Karpas-422 (cell line): ENCODE data around the gene GTF3C5. TPM values are rescaled to one million over a fixed set of nuclear protein-coding genes. Genes with fewer than 3 reads are reported as not detected.
"Not testable (repeated sequence)": the region's sequence is repeated elsewhere in the genome, so short reads cannot be mapped to it uniquely, and the experiment has no call there.

Experiments
- DNase-seq: peaks from one replicate; pipeline ENCODE4 v3.0.0-alpha.2; 2015
- H2AFZ ChIP-seq: fragments of 200-600 bp; sonication (generic); 2 replicates; pipeline ENCODE4 v1.6.1; 2014; ENCODE audit warnings: antibody characterized with exemption, low read length, mixed read lengths
- H3K27ac ChIP-seq: fragments of 200-600 bp; sonication (generic); 2 replicates; pipeline ENCODE4 v1.5.1; 2014; ENCODE audit warnings: mild to moderate bottlenecking, low read length, moderate library complexity
- H3K27me3 ChIP-seq: fragments of 200-600 bp; sonication (generic); 2 replicates; pipeline ENCODE4 v1.6.1; 2014; ENCODE audit warnings: low read length, mixed read lengths
- H3K36me3 ChIP-seq: fragments of 200-600 bp; sonication (generic); 2 replicates; pipeline ENCODE4 v1.6.1; 2014; ENCODE audit warnings: low read length, mixed read lengths; ENCODE audit not compliant: insufficient read depth
- H3K4me1 ChIP-seq: fragments of 200-600 bp; sonication (generic); 2 replicates; pipeline ENCODE4 v1.6.1; 2014; ENCODE audit warnings: mild to moderate bottlenecking, low read length, mixed read lengths
- H3K4me2 ChIP-seq: fragments of 200-600 bp; sonication (generic); 2 replicates; pipeline ENCODE4 v1.6.1; 2014; ENCODE audit warnings: low read length, low read depth, mild to moderate bottlenecking; ENCODE audit not compliant: poor library complexity, severe bottlenecking
- H3K4me3 ChIP-seq: fragments of 200-600 bp; sonication (generic); 2 replicates; pipeline ENCODE4 v1.5.1; 2014; ENCODE audit warnings: mild to moderate bottlenecking, antibody characterized with exemption, low read length, mixed read lengths
- H3K79me2 ChIP-seq: fragments of 200-600 bp; sonication (generic); 2 replicates; pipeline ENCODE4 v1.6.1; 2014; ENCODE audit warnings: mild to moderate bottlenecking, low read length, mixed read lengths
- H3K9ac ChIP-seq: fragments of 200-600 bp; sonication (generic); 2 replicates; pipeline ENCODE4 v1.6.0; 2014; ENCODE audit warnings: low read length
- H3K9me2 ChIP-seq: fragments of 200-600 bp; sonication (generic), shearing (Covaris generic); replicated peaks from 2 replicates; pipeline ENCODE4 v1.6.0; 2014; ENCODE audit warnings: mild to moderate bottlenecking, low read length, moderate library complexity; ENCODE audit not compliant: insufficient read depth
- H3K9me3 ChIP-seq: fragments of 300-700, 200-600 bp; sonication (generic); 2 replicates; pipeline ENCODE4 v1.6.1; 2014; ENCODE audit warnings: low read length, mixed read lengths
- H4K20me1 ChIP-seq: fragments of 200-600 bp; sonication (generic); 2 replicates; pipeline ENCODE4 v1.6.1; 2014; ENCODE audit warnings: mild to moderate bottlenecking, antibody characterized with exemption, low read length, low read depth; ENCODE audit not compliant: insufficient read depth
- total RNA-seq: library from RNA; depleted of rRNA; stranded (reverse); fragments of >200 nt; shearing (Covaris generic); gene quantifications from 2 replicates; pipeline ENCODE4 v1.2.3, GENCODE V29; 2014; ENCODE audit warnings: low replicate concordance

GTF3C5 gene
- total RNA-seq, 1 experiment from 2014 or later: 26.8 TPM

DNA sequence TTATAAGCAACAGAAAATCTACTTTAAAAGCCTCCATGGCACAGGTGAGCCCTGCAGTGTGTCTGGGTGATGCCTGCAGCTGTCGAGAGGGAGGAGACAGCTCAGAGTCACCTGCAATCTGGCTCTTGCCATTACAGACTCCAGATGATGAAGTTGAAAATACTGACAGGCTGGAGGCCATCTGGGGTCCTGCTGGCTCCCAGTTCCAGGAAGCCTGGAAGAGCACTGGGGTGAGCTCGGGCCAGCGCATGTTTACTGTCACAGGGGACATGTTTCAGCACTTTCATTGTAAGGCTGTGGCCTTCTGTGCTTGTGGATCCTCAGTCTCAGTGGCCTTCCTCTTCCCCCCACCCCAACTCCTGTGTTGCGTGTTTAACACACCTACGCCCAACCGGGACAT is 59.4 kb downstream of the GTF3C5 start:
- Histone ChIP-seq H3K4me3 (no peak overlapping the region), H3K79me2 (no peaks in the 10 kb centered on the region), H4K20me1 (no peaks in the 10 kb centered on the region), H3K36me3 (no peaks in the 10 kb centered on the region), H3K4me1 (no peaks in the 10 kb centered on the region), H2AFZ (no peak overlapping the region), H3K4me2 (no peak overlapping the region), H3K9ac (no peak overlapping the region), H3K27ac (no peak overlapping the region), H3K9me2 (no peaks in the 10 kb centered on the region), H3K9me3 (no peaks in the 10 kb centered on the region), H3K27me3 (no peaks in the 10 kb centered on the region)
- no peak for DNase-seq

GRCh38 chr9:133090752-133091385 is 60.1 kb downstream of the GTF3C5 start:
- H3K79me2 ChIP-seq: no peaks in the 10 kb centered on the region
- no peak overlapping the region for H3K9ac ChIP-seq
- H3K9me3 ChIP-seq: no peaks in the 10 kb centered on the region
- H3K9me2 ChIP-seq: no peaks in the 10 kb centered on the region
- no peaks in the 10 kb centered on the region for H3K4me1 ChIP-seq
- no peaks in the 10 kb centered on the region for H4K20me1 ChIP-seq
- DNase-seq: no peak
- H3K36me3 ChIP-seq: no peaks in the 10 kb centered on the region; the same call in 1 of the 2 replicates
- no peaks in the 10 kb centered on the region for H3K27me3 ChIP-seq
- H3K27ac ChIP-seq: no peak overlapping the region
- H3K4me2 ChIP-seq: no peak overlapping the region
- H2AFZ ChIP-seq: no peak overlapping the region
- no peak overlapping the region for H3K4me3 ChIP-seq

DNA sequence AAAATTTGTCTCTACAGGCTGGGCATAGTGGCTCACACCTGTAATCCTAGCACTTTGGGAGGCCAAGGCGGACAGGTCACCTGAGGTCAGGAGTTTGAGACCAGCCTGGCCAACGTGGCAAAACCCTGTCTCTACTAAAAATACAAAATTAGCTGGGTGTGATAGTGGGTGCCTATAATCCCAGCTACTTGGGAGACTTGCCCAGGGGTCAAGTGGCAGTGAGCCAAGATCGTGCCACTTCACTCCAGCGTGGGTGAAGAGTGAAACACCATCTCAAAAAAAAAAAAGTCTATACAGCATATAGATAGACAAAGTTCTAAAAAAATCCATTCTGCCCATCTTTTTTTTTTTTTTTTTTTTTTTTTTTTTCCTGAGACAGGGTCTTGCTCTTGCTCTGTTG is 63.6 kb downstream of the GTF3C5 start:
- H4K20me1 ChIP-seq, H3K9me3 ChIP-seq, H3K79me2 ChIP-seq, H3K27me3 ChIP-seq, H3K9ac ChIP-seq, H3K4me2 ChIP-seq, H3K9me2 ChIP-seq, H3K27ac ChIP-seq, H2AFZ ChIP-seq, H3K4me1 ChIP-seq, DNase-seq, H3K4me3 ChIP-seq: not testable (repeated sequence)
- H3K36me3 ChIP-seq: peaks cover 27% of the 10 kb centered on the region

DNA sequence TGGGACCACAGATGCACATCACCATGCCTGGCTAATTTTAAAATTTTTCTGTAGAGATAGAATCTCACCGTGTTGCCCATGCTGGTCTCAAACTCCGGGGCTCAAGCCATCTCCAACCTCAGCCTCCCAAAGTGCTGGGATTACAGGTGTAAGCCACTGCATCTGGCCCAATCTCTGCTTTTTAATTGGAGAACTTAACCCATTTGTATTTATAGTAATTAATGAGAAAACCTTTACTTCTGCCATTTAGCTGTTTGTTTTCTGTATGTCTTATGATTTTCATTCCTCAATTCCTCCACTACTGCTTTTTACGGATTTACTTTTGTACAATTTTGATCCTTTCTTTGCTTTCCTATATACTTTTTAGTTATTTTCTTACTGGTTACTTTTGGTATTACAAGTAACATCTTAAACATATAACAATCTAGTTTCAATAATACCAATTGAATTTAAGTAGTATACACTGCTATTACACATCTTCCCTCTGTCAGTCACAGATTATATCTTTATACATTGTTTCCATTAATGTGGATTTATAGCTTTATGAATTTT is 64.1 kb downstream of the GTF3C5 start:
- Histone ChIP-seq H3K4me2 (no peak overlapping the region), H2AFZ (no peak overlapping the region), H4K20me1 (no peaks in the 10 kb centered on the region), H3K36me3 (peaks cover 32% of the 10 kb centered on the region), H3K79me2 (no peaks in the 10 kb centered on the region), H3K9ac (no peak overlapping the region), H3K4me3 (no peak overlapping the region), H3K27me3 (no peaks in the 10 kb centered on the region), H3K4me1 (no peaks in the 10 kb centered on the region), H3K9me3 (no peaks in the 10 kb centered on the region), H3K27ac (no peak overlapping the region), H3K9me2 (no peaks in the 10 kb centered on the region)
- DNase-seq: no peak

DNA sequence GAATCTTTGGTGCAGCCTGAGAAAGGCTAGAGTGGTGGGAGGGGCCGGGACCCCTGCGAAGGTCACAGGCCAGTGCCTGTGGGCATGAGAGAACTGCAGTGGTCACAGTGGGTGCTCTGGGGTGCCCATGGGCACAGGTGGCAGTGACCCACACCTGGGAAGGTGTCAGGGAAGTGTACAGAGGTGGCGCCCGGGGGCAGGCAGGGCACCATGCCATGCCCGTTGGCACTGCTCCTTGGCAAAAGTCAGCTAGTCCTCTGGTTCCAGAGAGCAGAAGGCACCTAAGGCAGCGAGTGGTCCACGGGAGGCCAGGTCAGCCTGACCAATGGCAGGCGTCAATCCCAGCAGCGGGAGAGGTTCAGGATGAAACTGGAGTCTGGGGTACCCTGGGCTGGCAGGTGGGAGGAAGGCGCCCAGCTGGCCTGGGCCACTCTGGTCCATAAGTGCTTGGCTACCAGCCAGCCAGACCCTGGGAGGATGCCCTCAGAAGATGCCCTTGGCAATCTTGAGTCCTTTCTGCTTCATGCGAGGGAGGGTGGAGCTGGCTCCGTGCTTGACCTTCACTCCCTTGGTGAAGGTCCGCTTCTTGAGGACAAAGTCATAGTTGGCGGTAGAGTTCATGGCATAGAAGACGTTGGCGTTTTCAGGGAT is 67.4 kb downstream of the GTF3C5 start:
- Histone ChIP-seq H3K4me2 (no peak overlapping the region), H3K36me3 (peaks cover 56% of the 10 kb centered on the region)

GRCh38 chr9:133098871-133099270 is 68.1 kb downstream of the GTF3C5 start:
- peaks cover 58% of the 10 kb centered on the region for H3K36me3 ChIP-seq
- no peak overlapping the region for H3K4me2 ChIP-seq
- H3K9me2 ChIP-seq: no peaks in the 10 kb centered on the region
- H3K79me2 ChIP-seq: no peaks in the 10 kb centered on the region
- no peak overlapping the region for H2AFZ ChIP-seq
- no peak overlapping the region for H3K4me3 ChIP-seq
- no peaks in the 10 kb centered on the region for H3K4me1 ChIP-seq
- no peaks in the 10 kb centered on the region for H3K9me3 ChIP-seq
- no peaks in the 10 kb centered on the region for H3K27me3 ChIP-seq
- H4K20me1 ChIP-seq: no peaks in the 10 kb centered on the region
- no peak overlapping the region for H3K9ac ChIP-seq
- DNase-seq: no peak
- no peak overlapping the region for H3K27ac ChIP-seq

More for the DNA sequence above, 67.4 kb downstream of the GTF3C5 start:
- Histone ChIP-seq H3K4me1 (no peaks in the 10 kb centered on the region), H3K9me3 (no peaks in the 10 kb centered on the region), H3K4me3 (no peak overlapping the region), H2AFZ (no peak overlapping the region), H3K79me2 (no peaks in the 10 kb centered on the region), H3K9ac (no peak overlapping the region), H3K9me2 (no peaks in the 10 kb centered on the region), H3K27me3 (no peaks in the 10 kb centered on the region), H3K27ac (no peak overlapping the region), H4K20me1 (no peaks in the 10 kb centered on the region)
- no peak for DNase-seq

DNA sequence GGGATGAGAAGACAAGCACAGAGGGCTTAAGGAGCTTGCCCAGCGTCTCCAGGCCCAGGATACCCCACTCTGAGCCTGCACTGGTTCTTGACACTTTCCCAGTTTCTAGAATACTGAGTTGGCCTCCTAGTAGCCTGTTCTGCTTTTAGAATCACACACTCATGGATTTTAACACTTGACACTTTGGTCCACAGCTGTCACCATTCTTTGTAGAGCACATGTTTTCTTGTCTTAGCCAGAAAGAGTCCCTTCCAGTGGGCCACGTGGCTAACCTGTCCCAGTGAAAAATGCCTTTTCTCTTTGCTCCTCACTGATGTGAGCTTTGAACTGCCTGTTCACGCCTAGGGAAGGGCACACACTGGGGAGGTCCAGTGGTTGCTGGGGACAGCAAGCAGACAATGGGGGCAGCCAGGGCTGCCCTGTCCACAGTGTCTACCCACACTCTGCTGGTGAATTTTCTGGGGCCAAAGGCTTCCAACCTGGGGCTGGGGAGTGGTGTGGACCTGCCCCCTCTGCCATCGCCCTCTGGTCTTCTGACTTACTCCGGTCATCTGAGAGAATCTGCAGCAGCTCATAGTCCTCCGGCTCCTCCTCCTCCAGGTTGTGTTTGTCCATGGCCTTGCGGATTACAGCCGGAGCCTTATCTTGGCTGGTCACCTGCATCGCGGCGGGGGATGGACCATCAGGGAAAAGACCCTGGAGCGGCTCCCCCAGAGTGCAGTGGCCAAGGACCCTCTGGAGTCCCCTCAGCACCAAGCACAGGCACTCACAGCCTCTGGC is 69.1 kb downstream of the GTF3C5 start:
- H2AFZ ChIP-seq: no peak overlapping the region
- no peaks in the 10 kb centered on the region for H3K27me3 ChIP-seq
- 0 out of 2 replicates have a peak, but pooled peaks cover under 1% of the 10 kb centered on the region for H4K20me1 ChIP-seq
- H3K9me3 ChIP-seq: no peaks in the 10 kb centered on the region
- no peaks in the 10 kb centered on the region for H3K79me2 ChIP-seq
- no peak overlapping the region for H3K4me3 ChIP-seq
- H3K36me3 ChIP-seq: peaks cover 58% of the 10 kb centered on the region
- no peaks in the 10 kb centered on the region for H3K4me1 ChIP-seq
- no peak overlapping the region for H3K9ac ChIP-seq
- no peak overlapping the region for H3K4me2 ChIP-seq
- DNase-seq: no peak
- no peaks in the 10 kb centered on the region for H3K9me2 ChIP-seq
- no peak overlapping the region for H3K27ac ChIP-seq
